Endometrial microvascular endothelial cells (primary cell): ENCODE measurements around the gene UNC5C. TPM values are rescaled to one million over a fixed set of nuclear protein-coding genes. Genes with fewer than 3 reads are reported as not detected.

ENCODE experiments used
- in situ Hi-C: cut with HindIII; loops from 2 replicates; pipeline ENCODE4 v1.10.0; 2017; ENCODE audit warnings: low sequenced_read_pairs, low pct_unique_long_range_greater_than_20kb; ENCODE audit errors: inconsistent ontology term
- total RNA-seq: library from RNA; depleted of rRNA; stranded (reverse); fragments of >200 nt; gene quantifications from one replicate; pipeline ENCODE4 v1.2.3, GENCODE V29; 2015; ENCODE audit errors: inconsistent ontology term

UNC5C gene
- total RNA-seq, 1 donor from 2014 or later = 0.46 TPM

DNA sequence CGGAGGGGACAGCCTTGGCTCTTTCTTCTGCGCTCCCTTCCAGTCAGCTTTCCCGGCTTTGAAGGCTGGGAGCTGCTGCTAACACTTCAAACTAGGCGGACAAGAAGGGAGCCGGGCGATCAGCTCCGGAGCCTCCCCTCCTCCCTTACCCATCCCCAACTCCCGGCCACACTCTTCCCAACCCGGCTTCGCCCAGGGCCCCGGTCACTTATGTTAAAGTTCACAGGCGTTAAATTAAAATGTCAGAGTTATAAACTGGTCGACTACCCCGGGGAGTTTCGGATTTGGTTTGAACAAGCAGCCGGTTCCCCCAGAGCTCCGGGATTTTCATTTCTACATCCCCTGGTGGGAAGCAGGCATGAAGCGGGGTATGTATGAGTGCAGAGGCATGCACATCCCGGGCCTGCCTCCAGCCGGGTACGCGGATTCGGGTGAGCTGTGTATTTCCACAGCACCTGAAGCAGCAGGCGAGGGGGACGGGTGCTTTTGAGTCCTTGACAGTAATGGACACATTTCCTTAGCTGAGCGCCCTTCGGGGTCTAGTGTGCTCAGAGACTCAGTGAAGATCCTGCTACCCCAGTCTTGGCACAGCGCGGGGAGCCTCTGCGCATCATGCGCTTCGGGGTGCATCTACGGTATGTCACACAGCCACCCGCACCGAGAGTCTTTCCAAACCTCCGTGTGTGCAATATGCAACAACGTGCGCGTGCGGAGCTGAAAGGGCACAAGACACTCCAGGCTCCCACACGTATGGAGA is 880 bp downstream of the UNC5C start:
- in situ Hi-C loops = no loop called here

DNA sequence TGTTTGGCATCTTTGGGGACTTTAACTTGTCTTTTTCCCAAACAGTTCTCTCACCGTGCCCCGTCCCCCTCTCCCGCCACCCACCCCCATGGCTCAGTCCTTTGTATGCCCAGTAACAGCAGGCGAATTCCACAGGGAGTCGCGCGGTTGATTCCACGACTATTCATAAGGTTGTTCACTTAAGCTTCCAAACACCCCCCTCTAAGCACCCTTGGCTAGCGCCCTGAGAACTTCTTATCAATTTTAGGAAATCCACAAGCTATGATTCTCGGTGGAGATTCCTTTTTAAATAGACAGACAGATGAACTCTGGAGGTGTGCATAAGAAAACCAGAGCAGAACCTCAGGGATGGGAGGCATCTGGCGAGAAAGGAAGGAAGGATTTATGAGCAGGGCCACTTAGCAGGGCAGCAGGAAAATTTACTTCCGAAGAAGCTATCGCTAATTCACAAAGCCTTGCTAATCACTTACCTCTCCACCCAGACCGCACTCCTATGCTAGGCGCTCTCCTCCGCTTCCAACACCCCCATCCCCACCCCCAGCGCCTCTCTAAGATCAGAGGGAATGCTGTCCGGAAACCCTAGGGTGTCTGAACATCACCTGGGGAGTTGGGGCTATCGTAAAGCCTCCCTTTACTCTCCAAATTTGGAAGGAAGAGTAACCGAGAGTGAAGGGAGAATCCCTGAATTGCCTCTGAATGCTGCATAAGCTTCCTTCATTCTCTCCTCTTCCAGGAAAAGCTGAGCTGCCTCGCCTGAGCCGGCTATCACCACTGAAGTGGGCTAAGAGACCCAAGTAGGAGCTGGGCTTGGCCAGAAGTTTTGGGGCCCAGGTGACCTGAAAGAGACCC is 1.7 kb downstream of the UNC5C start:
- in situ Hi-C loops = no loop called here

DNA sequence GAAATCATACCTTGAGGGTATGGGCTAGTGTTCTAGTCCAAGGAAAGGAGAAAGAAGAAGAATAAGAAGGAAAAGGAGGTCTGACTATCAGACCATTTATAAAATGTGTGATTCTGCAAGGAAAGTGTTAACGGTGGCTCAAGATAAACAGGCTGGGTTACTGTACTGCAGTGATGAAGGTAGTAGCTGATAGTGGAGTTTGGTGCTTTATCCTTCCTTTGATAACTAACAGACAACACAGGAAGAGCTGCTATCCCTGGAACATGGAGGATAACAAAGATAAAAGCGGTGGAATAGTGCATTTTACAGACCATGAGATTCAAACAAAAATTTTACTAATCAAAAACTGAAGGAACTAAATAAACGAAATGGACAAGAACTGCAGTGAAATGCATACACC is 2.6 kb downstream of the UNC5C start:
- in situ Hi-C loops = no loop called here

DNA sequence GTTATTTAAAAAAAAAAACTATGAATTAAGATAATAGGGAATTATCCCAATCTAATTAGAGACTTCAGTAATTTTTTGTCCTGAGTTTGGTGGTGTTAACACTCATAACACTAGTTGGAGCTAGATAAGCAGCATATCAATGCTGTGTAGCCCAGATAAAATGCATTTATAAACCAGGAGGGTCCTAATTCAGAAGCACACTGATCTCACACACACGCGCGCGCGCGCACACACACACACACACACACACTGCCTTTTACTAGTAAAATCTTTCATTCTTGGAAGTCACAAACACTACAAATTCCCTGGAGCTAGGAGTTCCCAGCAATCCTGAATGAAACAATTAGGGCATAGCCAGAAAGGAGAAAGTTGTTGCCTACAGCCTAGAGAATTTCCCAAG is 3.2 kb downstream of the UNC5C start:
- in situ Hi-C loops = no loop called here

DNA sequence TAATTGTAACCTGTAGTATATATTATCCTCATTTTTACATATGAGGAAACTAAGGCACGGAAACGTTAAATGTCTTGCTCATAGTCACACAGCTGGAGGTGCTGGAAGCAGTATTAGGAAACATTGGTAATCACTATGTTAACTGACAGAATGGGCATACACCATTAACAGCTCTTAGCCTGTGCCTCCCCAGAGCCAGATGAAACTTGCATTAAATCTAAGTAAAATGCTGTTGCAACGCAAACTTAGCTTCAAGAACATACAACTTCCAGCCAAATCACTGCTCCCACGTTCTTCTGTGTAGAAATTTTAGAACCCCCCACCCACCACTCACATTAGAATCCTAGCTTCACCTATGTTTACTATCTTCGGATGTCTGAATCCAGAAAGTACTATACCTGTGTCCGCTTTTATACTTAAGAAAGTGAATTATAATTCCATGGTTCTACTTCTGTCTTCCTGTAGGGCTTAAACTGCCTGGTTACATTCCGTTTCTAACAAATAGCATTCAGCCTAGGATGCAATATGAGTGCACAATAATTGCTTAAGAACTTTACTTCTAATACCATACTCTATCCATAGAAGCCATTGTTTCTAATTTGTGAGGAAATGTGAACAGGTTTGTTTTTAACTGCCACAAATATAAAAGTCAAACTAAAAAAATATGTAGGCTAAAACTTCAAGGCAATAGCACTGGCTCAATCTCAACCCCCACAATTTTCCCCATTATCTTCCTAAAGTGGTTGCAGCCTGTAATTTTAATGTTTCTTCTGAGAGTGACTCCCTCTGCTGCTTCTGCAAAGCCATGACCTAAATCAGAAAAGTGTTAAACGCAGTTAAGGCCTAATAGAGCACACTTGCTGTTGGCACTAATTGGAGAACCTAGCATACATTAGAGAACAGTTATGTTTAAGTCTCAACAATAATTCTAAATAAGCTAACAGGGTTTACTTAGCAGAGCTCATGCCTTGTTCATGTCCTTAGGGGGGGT is 4.4 kb downstream of the UNC5C start:
- in situ Hi-C loops = no loop called here

DNA sequence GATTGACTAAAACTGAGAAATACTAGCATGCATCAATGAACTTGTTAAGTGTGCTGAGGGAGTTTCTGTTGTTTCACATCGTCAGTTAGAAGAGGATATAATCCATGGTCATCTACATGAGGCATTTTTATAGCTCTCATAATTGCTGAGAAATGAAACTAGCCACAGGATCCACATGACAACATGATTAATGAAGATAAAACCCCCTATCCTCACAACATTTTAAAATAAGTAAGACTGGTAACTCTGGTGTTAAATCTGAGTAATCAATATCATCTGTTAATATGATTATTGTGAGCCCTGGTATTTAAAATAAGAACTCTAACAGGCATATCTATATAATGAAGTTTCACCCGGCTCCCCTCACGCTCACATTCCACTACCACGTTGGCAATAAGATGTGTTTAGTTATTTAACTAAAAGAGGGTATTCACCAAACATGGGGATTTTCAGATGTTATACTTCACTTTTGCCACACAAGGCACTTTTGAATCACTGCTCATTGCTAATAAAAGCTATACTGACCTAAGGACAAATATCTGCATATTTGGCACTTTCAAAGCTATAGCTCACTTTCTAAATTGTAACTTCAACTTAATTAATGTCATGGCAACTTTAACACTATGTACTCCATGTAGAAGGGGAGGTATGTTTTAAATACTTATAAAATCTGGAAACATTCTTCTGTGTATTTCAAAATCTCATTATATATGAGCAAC is 6.7 kb downstream of the UNC5C start:
- in situ Hi-C loops = no loop called here

DNA sequence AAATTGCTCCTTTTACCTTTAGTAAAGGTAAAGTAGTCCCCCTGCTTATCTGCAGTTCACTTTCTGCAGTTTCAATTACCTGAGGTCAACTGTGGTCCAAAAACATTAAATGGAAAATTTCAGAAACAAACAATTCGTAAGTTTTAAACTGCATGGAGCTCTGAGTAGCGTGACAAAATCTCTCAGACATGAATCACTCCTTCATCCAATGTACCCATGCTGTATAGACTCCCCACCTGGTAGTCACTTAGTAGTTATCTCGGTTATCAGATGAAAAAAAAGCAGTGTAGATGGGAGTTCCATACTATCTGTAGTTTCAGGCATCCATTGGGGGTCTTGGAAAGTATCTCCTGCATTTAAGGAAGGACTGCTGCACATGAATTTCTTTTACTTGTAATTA is 7.7 kb downstream of the UNC5C start:
- in situ Hi-C loops = no loop called here

DNA sequence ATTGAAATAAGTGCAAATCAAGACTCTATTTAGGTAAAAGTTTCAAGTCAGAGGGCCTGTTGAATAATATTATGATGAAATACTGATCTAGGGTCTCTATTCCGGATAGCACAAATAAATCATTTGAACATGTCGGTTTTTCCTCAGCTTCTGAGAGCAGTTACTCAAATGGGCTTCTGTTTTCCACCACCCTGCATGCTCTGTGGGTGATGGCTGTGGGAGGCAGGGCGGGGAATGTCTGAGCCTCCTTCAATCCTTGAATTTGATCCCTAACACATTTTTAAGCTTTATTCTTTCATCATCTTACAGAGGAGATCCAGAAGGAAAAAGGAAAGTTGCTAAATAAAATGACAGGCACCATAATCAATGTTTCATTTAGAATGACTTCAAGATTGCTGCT is 8.5 kb downstream of the UNC5C start:
- in situ Hi-C loops = no loop called here

DNA sequence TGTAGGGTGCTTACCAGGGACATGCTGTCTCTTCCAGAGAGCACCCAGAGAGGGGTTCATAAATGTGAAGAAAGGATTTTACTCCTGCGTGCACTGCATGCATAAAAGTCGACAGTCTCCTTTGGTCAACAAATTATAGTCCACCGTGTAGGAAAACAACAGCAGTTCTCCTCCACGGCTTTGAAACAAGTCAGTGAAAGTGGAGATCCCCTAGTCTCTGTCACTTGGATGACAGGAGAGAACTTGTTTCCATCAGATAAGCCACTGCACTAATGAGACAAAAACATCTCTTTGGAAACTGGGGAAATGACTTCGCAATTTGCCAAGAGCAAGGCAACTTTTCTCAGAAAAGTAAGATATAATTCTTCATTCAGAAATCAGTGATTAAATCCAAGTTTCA is 9.7 kb downstream of the UNC5C start:
- in situ Hi-C loops = no loop called here

DNA sequence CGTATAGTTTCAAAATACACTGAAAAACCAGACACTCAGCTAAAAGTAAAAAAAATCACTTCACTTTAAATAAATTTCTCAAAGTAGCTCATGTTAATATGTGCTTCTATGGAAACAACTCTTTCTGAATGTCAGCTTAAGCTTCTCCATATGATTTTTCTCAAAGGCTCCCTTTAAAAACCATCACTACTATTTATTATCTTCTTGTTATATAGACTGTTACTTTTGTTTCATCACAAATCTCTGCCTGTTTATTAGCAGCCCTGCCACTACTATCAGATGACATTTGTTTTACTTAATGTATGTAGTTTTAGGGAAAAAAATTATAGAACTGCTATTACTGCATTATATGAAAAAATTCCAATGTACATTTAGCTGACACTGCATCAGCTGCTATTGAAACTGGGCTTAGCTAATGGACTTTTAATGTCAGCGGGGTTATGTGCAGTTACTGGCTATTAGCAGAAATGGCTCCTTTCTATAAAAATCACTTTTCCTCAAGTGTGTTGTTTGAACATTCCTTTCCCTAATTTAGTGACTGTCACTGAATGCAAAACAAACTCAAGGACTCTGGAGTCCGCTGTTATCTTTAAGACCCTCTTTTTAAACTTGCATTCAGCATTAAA is 10.8 kb downstream of the UNC5C start:
- in situ Hi-C loops = no loop called here

DNA sequence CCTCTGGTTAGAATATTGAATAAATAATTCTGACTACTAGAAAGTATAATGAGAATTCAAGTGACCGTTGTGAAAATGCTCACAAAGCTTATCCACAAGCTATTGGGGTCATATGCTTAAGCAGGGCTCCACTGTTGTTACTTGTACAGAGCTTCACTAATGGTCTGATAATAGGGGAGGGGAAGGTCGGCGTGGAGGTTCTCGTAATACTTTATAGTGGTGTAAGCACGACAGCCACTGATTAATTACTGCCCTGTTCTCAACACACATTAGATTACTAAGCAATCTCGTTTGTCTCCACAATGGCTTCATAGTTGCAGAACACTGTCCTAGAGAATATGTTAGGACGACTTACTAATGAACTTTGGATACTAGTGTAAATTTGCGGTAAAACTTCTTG is 11.6 kb downstream of the UNC5C start:
- in situ Hi-C loops = no loop called here

DNA sequence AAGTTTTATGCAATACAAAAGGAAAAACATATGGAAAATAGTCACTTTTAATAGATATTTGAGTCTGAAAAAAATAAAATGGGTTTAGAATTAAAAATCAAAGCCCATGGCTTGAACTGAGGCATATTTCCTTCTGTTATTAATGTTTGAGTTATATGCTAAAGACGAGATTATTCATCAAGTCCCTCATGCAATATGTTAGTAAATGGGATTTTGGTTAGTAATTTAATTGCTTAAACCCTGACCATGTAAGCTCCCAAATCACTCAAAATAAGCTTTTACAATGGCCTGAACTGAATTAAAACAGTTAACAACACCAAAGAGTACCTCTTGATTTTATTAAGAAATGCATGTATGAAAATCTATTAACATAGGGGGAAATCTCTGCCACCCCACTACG is 12.1 kb downstream of the UNC5C start:
- in situ Hi-C loops = no loop called here

DNA sequence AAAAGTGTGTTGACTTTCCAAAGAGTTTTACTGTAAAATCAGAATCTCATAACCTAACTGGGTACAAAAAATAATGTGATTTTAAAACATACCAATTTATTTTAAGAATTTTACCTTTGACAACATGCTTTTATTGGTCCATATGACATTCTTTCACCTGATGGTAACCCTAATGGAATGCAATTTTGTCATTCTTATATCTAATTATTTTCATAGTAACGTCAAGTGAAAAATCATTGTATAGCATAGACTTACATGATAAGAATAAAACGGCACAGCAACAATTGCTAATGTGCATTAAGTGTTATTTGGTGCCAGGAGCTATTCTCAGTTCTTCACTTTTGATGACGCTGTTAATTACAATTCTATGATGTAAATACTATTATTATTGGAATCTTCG is 13.6 kb downstream of the UNC5C start:
- in situ Hi-C loops = no loop called here

DNA sequence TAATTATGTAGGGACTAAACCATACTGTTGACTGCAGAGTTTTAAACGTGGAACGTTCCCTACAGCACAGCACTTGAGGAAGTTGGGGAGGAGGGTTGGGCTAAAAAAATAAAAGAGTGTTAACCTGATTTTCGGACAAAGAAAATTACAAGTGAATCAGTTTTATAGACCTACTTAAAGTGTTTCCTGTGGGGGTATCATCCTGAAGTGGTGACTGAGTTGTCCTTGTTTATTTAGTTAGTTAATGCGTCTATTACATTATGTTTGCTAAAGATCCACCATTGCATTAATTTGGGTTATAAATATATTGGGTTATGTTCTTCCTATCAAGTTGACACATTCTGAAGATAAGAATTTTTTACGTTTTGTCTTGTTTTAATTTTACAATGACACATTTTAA is 14.7 kb downstream of the UNC5C start:
- in situ Hi-C loops = no loop called here

DNA sequence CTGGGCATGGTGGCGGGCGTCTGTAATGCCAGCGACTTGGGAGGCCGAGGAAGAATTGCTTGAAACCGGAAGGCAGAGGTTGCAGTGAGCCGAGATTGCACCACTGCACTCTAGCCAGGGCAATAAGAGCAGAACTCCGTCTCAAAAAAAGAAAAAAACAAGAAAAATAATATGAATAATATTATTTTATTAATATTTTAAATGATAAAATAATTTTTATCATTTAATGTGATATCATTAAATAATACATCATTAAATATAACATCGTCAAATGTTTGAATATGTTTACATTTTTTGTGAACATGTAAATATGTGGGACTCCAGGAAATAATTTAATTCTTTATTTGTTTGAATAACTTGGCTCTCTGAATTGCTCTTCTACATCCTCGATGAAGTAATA is 15.5 kb downstream of the UNC5C start:
- in situ Hi-C loops = no loop called here

DNA sequence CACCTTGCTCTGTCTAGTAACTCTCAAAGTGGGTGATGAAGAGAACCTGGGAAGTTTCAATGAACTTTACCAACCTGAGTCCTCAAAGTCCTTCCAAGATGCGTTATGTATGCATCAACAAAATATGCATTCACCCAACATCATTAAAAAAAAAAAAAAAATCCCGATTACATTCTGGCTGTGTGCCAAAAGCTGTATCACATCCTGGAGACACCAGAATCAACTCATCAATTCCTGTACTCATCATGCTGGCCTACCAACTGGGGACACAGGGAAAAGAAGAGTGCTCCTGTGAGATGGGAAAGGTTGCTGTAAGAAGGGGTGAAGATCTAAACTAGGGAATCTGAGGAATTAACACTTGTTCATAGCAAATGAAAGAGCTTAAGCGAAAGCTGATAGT is 16.5 kb downstream of the UNC5C start:
- in situ Hi-C loops = no loop called here

DNA sequence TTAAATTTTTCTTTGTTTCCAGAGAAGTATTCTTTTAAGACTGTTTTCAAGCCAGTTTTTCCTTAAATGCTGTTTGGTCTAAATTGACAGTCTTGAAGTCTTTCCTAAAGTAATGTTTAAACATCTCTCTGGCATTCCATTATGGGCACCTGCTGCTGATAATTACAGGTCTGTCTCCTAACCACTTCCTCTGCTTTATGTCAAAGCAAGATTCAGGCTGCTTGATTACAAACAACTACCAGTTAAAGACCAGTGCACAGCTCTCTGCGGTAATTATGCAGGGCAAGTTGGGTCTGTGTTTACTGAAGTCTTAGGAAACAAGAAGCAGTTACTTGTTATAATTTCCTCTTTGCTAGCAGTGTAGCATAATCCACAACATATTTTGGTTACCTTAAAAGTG is 17.6 kb downstream of the UNC5C start:
- in situ Hi-C loops = no loop called here

DNA sequence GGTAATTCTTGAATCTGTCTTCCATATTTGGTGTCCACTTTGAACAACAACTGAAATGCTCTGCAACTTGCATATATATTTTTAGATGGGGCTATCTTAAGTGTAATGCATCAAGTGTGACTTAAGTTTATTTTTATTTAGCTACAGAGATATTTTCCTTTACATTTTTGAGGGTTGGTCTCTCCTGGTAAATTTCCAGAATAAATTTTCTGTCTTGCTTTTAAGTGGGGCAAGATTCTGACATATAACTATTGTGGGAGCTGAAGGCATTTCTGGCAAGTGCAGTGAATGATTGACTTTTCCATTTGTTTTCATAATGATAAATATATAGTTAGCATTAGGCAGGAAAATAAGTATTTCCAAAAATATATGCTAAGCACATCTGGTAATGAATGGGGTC is 18.8 kb downstream of the UNC5C start:
- in situ Hi-C loops = no loop called here
